Measurements from ENCODE around the gene PIK3C2A.
"Not testable (repeated sequence)": the region's sequence is repeated elsewhere in the genome, so short reads cannot be mapped to it uniquely, and the experiment has no call there.

PIK3C2A gene

GRCh38 chr11:17244046-17244445 lies 36.3 kb upstream of the PIK3C2A start:
- CTCF ChIA-PET: interaction anchor here (0.8 to 4.7 kb wide), 2 partner anchors 10 to 14 kb away, joined by 3 to 32 read pairs; no protein-coding TSS in a partner anchor
- H3K4me3 ChIP-seq (ENCODE audit: low read depth, low read length): no peak overlapping the region
- no peak for DNase-seq (ENCODE audit: low read depth, low spot score)
- POLR2A ChIA-PET: no interaction called here
- TF ChIP-seq, protein P1, sequence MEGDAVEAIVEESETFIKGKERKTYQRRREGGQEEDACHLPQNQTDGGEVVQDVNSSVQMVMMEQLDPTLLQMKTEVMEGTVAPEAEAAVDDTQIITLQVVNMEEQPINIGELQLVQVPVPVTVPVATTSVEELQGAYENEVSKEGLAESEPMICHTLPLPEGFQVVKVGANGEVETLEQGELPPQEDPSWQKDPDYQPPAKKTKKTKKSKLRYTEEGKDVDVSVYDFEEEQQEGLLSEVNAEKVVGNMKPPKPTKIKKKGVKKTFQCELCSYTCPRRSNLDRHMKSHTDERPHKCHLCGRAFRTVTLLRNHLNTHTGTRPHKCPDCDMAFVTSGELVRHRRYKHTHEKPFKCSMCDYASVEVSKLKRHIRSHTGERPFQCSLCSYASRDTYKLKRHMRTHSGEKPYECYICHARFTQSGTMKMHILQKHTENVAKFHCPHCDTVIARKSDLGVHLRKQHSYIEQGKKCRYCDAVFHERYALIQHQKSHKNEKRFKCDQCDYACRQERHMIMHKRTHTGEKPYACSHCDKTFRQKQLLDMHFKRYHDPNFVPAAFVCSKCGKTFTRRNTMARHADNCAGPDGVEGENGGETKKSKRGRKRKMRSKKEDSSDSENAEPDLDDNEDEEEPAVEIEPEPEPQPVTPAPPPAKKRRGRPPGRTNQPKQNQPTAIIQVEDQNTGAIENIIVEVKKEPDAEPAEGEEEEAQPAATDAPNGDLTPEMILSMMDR (IDR thresholded peaks at IDR 0.05; ENCODE audit: insufficient read depth, low read length, missing control alignments): no peak

- POLR2A ChIA-PET; DNase-seq (ENCODE audit: low read depth, low spot score); H3K4me3 ChIP-seq (ENCODE audit: low read depth, low read length): not testable (repeated sequence)
- CTCF ChIA-PET: interaction anchor here (0.8 to 4.7 kb wide), 4 partner anchors 8 to 17 kb away, joined by 3 to 32 read pairs (median 3); no protein-coding TSS in a partner anchor
Measured at GRCh38 chr11:17242954-17243353, 35.2 kb upstream of the PIK3C2A start.

GRCh38 chr11:17240780-17241179 lies 33.0 kb upstream of the PIK3C2A start:
- TF ChIP-seq, protein P1 (IDR thresholded peaks at IDR 0.05; ENCODE audit: insufficient read depth, low read length, missing control alignments): no peak
- no peak overlapping the region for H3K4me3 ChIP-seq (ENCODE audit: low read depth, low read length)
- no peak for DNase-seq (ENCODE audit: low read depth, low spot score)
- POLR2A ChIA-PET: no interaction called here
- CTCF ChIA-PET: interaction anchor here (4.7 kb wide), 1 partner anchor 11 kb away, joined by 32 read pairs; no protein-coding TSS in a partner anchor

DNA sequence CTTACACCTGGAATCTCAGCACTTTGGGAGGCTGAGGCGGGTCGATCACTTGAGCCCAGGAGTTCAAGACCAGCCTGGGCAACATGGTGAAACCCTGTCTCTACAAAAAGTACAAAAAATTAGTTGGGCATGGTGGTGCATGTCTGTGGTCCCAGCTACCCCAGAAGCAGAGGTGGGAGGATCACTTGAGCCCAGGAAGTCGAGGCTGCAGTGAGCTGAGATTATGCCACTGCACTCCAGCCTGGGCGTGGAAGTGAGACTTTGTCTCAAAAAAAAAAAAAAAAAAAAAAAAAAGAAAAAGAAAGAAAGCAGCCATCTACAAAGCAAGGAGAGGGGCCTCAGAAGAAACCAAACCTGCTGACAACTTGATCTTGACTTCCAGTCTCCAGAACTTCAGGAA lies 32.1 kb upstream of the PIK3C2A start:
- H3K4me3 ChIP-seq (ENCODE audit: low read depth, low read length); DNase-seq (ENCODE audit: low read depth, low spot score); POLR2A ChIA-PET: not testable (repeated sequence)
- CTCF ChIA-PET: interaction anchor here (4.7 kb wide), 1 partner anchor 10 kb away, joined by 32 read pairs; no protein-coding TSS in a partner anchor

DNA sequence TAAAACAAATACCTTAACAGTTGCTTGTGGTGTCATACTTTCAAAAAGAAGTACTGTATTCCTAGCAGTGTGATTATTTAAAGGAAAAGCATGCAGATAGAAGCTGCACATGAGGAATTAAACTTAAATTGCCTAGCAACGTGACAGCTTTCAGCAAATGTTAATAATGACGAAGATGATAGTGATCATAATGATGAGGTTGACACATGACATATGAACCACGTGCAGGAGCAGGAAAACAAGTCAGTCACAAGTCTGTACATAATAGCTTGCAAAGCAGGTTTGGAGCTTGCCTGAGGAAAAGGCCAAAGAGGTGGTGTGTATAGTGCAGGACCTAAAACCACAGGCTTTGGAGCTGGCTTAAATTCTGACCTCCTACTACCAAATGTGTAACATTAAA lies 30.6 kb upstream of the PIK3C2A start:
- TF ChIP-seq, protein P1 (IDR thresholded peaks at IDR 0.05; ENCODE audit: insufficient read depth, low read length, missing control alignments): no peak
- CTCF ChIA-PET: interaction anchor here (1.0 to 1.7 kb wide), 2 partner anchors 8 to 28 kb away, joined by 3 to 17 read pairs; no protein-coding TSS in a partner anchor
- POLR2A ChIA-PET: no interaction called here
- no peak overlapping the region for H3K4me3 ChIP-seq (ENCODE audit: low read depth, low read length)
- no peak for DNase-seq (ENCODE audit: low read depth, low spot score)

GRCh38 chr11:17233101-17233500 lies 25.3 kb upstream of the PIK3C2A start:
- no peak overlapping the region for H3K4me3 ChIP-seq (ENCODE audit: low read depth, low read length)
- TF ChIP-seq, protein P1 (IDR thresholded peaks at IDR 0.05; ENCODE audit: insufficient read depth, low read length, missing control alignments): no peak
- ChIA-PET CTCF (interaction anchor here (0.7 to 2.1 kb wide), 6 partner anchors 10 to 271 kb away, joined by 3 to 8 read pairs (median 4); no protein-coding TSS in a partner anchor), POLR2A (no interaction called here)
- DNase-seq (ENCODE audit: low read depth, low spot score): no peak

DNA sequence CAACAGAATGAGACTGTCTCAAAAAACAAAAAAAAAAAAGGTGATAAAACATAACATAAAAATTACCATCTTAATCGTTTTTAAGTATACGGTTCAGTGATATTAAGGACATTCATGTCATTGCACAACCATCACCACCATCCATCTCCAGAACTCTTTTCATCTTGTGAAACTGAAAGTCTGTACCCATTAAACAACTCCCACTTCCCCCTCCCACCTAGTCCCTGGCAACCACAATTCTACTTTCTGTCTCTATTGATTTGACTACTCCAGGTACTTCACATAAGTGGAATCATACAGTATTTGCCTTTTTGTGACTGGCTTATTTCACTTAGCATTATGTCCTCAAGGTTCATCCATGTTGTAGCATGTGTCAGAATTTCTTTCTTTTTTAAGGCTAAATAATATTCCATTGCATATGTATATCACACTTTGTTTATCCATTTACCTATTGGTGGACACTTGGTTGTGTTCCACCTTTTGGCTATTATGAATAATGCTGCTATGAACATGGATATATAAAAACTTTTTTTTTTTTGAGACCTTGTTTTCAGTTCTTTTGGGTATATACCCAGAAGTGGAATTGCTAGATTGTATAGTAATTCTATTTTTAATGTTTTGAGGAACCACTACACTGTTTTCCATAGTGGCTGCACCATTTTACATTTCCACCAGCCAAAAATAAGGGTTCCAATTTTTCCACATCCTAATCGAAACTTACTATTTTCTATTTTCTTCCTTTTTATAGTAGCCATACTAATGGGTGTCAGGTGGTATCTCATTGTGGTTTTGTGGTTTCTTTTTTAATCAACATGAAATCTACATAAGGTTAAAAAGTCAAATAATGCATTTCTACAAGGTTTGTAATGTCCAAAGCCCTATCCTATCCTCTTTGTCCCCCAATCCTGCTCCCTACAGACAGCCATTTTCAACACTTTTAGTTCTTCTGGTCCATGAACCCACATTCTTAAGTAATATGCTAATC lies 23.4 kb upstream of the PIK3C2A start:
- H3K4me3 ChIP-seq (ENCODE audit: low read depth, low read length): no peak overlapping the region
- TF ChIP-seq, protein P1 (IDR thresholded peaks at IDR 0.05; ENCODE audit: insufficient read depth, low read length, missing control alignments): no peak
- CTCF ChIA-PET: interaction anchor here (0.8 to 2.7 kb wide), 34 partner anchors 7 to 318 kb away, joined by 3 to 52 read pairs (median 7); no protein-coding TSS in a partner anchor

More for the DNA sequence above, 23.4 kb upstream of the PIK3C2A start:
- POLR2A ChIA-PET: no interaction called here
- no peak for DNase-seq (ENCODE audit: low read depth, low spot score)

Measured in AG04449 (cell line).